ENCODE results near the gene DVL1. TPM values are rescaled to one million over a fixed set of nuclear protein-coding genes. Genes with fewer than 3 reads are reported as not detected.

The DVL1 gene
- total and polyA plus RNA-seq, 10 of the 15 experiments (the other 5 are each of a cell fraction or from before 2014, with no cell fraction given), result 0.10 to 31.1 (median 4.6) TPM

- TF ChIP-seq NKRF (conservative IDR thresholded peaks at IDR 0.05), result no peak
- TF ChIP-seq ESRRA (IDR thresholded peaks at IDR 0.05; ENCODE audit: low read length), result no peak
- TF ChIP-seq REST (IDR thresholded peaks at IDR 0.05; ENCODE audit: low read depth, low read length), result no peak
- TF ChIP-seq ELK1 (IDR thresholded peaks at IDR 0.05; ENCODE audit: low read depth, low read length), result no peak
Observed at GRCh38 chr1:1300352-1300739, 48.9 kb downstream of the DVL1 start (continued).

GRCh38 chr1:1299686-1300351 is 49.4 kb downstream of the DVL1 start:
- RAD21 ChIA-PET (ENCODE audit: unreplicated experiment), result no interaction called here
- H3K79me2 ChIP-seq (ENCODE audit: control insufficient read depth, insufficient read depth, low read length), result no peaks in the 10 kb centered on the region; the same call in 1 of the 2 replicates
- CTCF ChIA-PET, result interaction anchor here (1.0 to 1.2 kb wide), 2 partner anchors 36 to 267 kb away, joined by 3 to 4 read pairs; no protein-coding TSS in a partner anchor
- no peaks in the 10 kb centered on the region for H3K36me3 ChIP-seq (ENCODE audit: control insufficient read depth in 2 of 2, insufficient read depth in 2 of 2, low read length in 1 of 2)
- intact Hi-C loops (cut with micrococcal nuclease; ENCODE audit: unreplicated experiment) (no loop called here), in situ Hi-C loops (cut with MboI) (no loop called here)
- no peak overlapping the region for H3K9ac ChIP-seq (ENCODE audit: control insufficient read depth, insufficient read depth, low read length)
- no peak for DNase-seq (ENCODE audit: low read depth, low spot score)
- no peak overlapping the region for H2AFZ ChIP-seq (ENCODE audit: control insufficient read depth, low read depth, low read length)
- no peak overlapping the region for H3K4me2 ChIP-seq (ENCODE audit: control insufficient read depth, insufficient read depth)
- TF ChIP-seq POU2F2 (IDR thresholded peaks at IDR 0.05; ENCODE audit: borderline replicate concordance, low read depth, low read length) (no peak), CTCF (IDR thresholded peaks at IDR 0.05 in 2 of 3, conservative IDR thresholded peaks at IDR 0.05 in 1 of 3; ENCODE audit: control insufficient read depth in 2 of 3, extremely low read depth in 1 of 3, insufficient read depth in 1 of 3, low read depth in 3 of 3, low read length in 3 of 3) (peak; percentile 51 to 72 (median 55))
- FAIRE-seq, result peak; percentile 35
- no peaks in the 10 kb centered on the region for H4K20me1 ChIP-seq (ENCODE audit: control insufficient read depth, insufficient read depth)
- no TSS peak for BruUV-seq (replicated peaks)
- ATAC-seq, result peak; percentile 86
- SMC1A ChIA-PET (ENCODE audit: uncharacterized antibody, unreplicated experiment), result no interaction called here
- H3K27ac ChIP-seq (ENCODE audit: control insufficient read depth, insufficient read depth), result no peak overlapping the region
- H3K9me3 ChIP-seq (replicated peaks; ENCODE audit: control insufficient read depth, insufficient read depth, low read length), result no peaks in the 10 kb centered on the region
- no peaks in the 10 kb centered on the region for H3K27me3 ChIP-seq (replicated peaks in 1 of 2; ENCODE audit: control insufficient read depth in 2 of 2, insufficient read depth in 2 of 2, low read length in 1 of 2)
- POLR2A ChIA-PET, result no interaction called here
- peaks cover 3% of the 10 kb centered on the region for H3K4me1 ChIP-seq (ENCODE audit: control insufficient read depth, insufficient read depth, low read length)
- H3K4me3 ChIP-seq, result no peak overlapping the region
- 72% methylated on average over 20 of the region's 22 CpGs for WGBS (ENCODE audit: insufficient coverage, insufficient replicate concordance, low lambda C conversion rate, missing lambda C conversion rate)
